OCI-LY7 (cell line): Measurements from ENCODE around the gene KIF1A. TPM values are rescaled to one million over a fixed set of nuclear protein-coding genes. Genes with fewer than 3 reads are reported as not detected.

ENCODE experiments used
- BruUV-seq: library from RNA; stranded (reverse); fragments of 400-500 nt; replicated peaks from 2 replicates; lab custom pipeline; 2021; lab: Mats Ljungman, UMichigan
- CTCF ChIA-PET: fragments of 300-600 bp; sonication (Branson Sonifier 250); formaldehyde crosslinking; loops from one replicate; lab custom pipeline; 2022; ENCODE audit warnings: antibody characterized with exemption; ENCODE audit not compliant: unreplicated experiment; lab: Charles Lee
- POLR2A ChIA-PET: fragments of 300-600 bp; sonication (Branson Sonifier 250); formaldehyde crosslinking; loops from one replicate; lab custom pipeline; 2022; ENCODE audit warnings: antibody characterized with exemption; lab: Charles Lee
- DNase-seq: peaks from one replicate; pipeline ENCODE4 v3.0.0-alpha.2; 2015; ENCODE audit warnings: low spot score
- H2AFZ ChIP-seq: fragments of 200-600 bp; sonication (generic), shearing (Covaris generic); 2 replicates; pipeline ENCODE4 v1.6.1; 2014; ENCODE audit warnings: mild to moderate bottlenecking, antibody characterized with exemption, low read length, moderate library complexity
- H3K27ac ChIP-seq: fragments of 200-600 bp; sonication (generic); 2 replicates; pipeline ENCODE4 v1.5.1; 2014; ENCODE audit warnings: mixed run types, low read depth, mild to moderate bottlenecking, moderate library complexity, low read length, inconsistent platforms; ENCODE audit not compliant: poor library complexity, severe bottlenecking
- H3K36me3 ChIP-seq: fragments of 200-600 bp; sonication (generic); 2 replicates; pipeline ENCODE4 v1.6.1; 2014; ENCODE audit warnings: mild to moderate bottlenecking, antibody characterized with exemption, low read length, moderate library complexity, mixed read lengths; ENCODE audit not compliant: insufficient read depth
- H3K4me1 ChIP-seq: fragments of 200-600 bp; sonication (generic); 2 replicates; pipeline ENCODE4 v1.5.1; 2014; ENCODE audit warnings: mild to moderate bottlenecking, low read length; ENCODE audit not compliant: insufficient read depth, poor library complexity, severe bottlenecking
- H3K4me2 ChIP-seq: fragments of 200-600 bp; sonication (generic); 2 replicates; pipeline ENCODE4 v1.6.1; 2014; ENCODE audit warnings: mild to moderate bottlenecking, low read length
- H3K4me3 ChIP-seq: fragments of 200-600 bp; sonication (generic); 2 replicates; pipeline ENCODE4 v1.5.1; 2014; ENCODE audit warnings: mild to moderate bottlenecking, low read depth, low read length; ENCODE audit not compliant: poor library complexity, severe bottlenecking
- H3K79me2 ChIP-seq: fragments of 200-600 bp; sonication (generic); 2 replicates; pipeline ENCODE4 v1.6.1; 2016; ENCODE audit warnings: low read depth, mild to moderate bottlenecking, low read length, moderate library complexity, mixed read lengths; ENCODE audit not compliant: insufficient read depth
- H3K9me2 ChIP-seq: fragments of 200-600 bp; sonication (generic); 2 replicates; pipeline ENCODE4 v1.6.1; 2016; ENCODE audit warnings: mild to moderate bottlenecking, low read length, mixed read lengths; ENCODE audit not compliant: insufficient read depth
- H3K9me3 ChIP-seq: fragments of 200-600 bp; sonication (generic); 2 replicates; pipeline ENCODE4 v1.6.1; 2014; ENCODE audit warnings: mild to moderate bottlenecking, mixed run types, low read length, mixed read lengths
- H4K20me1 ChIP-seq: fragments of 200-600 bp; sonication (generic); 2 replicates; pipeline ENCODE4 v1.6.1; 2014; ENCODE audit warnings: mild to moderate bottlenecking, antibody characterized with exemption, low read length, moderate library complexity, mixed read lengths; ENCODE audit not compliant: insufficient read depth
- EZH2phosphoT487 ChIP-seq: fragments of 200-600 bp; sonication (generic); IDR thresholded peaks from 2 replicates; pipeline ENCODE4 v1.6.1; 2018; ENCODE audit warnings: low read depth, borderline replicate concordance, mild to moderate bottlenecking, mixed run types, antibody characterized with exemption, low read length, moderate library complexity, mixed read lengths
- intact Hi-C: fragments of 100-400 bp; cut with micrococcal nuclease; formaldehyde crosslinking; loops from one replicate; pipeline ENCODE4 v1.10.0; 2022; ENCODE audit not compliant: unreplicated experiment
- total RNA-seq, 2 experiments: library from RNA; depleted of rRNA in 1 of 2; stranded (reverse); fragments of >200 nt in 1 of 2; shearing (Covaris generic) in 1 of 2; gene quantifications; 2 replicates each; pipeline ENCODE4 v1.2.3, GENCODE V29; 2014 to 2022
- TF ChIP-seq, protein P1 (sequence below): fragments of 200-600 bp; sonication (generic); conservative IDR thresholded peaks from 2 replicates; pipeline ENCODE4 v1.5.1; 2014; ENCODE audit warnings: mild to moderate bottlenecking, antibody characterized with exemption, low read length, moderate library complexity, mixed read lengths

KIF1A gene
- total RNA-seq, 2 experiments from 2014 or later = not detected

- Histone ChIP-seq H3K4me2 (no peak overlapping the region), H3K9me3 (no peaks in the 10 kb centered on the region), H3K9me2 (no peaks in the 10 kb centered on the region), H3K4me3 (no peak overlapping the region), H3K27ac (no peak overlapping the region), H2AFZ (no peak overlapping the region), H3K36me3 (no peaks in the 10 kb centered on the region), H3K4me1 (no peaks in the 10 kb centered on the region), H4K20me1 (no peaks in the 10 kb centered on the region), H3K79me2 (no peaks in the 10 kb centered on the region)
- no peak for TF ChIP-seq EZH2phosphoT487
- TF ChIP-seq, protein P1, sequence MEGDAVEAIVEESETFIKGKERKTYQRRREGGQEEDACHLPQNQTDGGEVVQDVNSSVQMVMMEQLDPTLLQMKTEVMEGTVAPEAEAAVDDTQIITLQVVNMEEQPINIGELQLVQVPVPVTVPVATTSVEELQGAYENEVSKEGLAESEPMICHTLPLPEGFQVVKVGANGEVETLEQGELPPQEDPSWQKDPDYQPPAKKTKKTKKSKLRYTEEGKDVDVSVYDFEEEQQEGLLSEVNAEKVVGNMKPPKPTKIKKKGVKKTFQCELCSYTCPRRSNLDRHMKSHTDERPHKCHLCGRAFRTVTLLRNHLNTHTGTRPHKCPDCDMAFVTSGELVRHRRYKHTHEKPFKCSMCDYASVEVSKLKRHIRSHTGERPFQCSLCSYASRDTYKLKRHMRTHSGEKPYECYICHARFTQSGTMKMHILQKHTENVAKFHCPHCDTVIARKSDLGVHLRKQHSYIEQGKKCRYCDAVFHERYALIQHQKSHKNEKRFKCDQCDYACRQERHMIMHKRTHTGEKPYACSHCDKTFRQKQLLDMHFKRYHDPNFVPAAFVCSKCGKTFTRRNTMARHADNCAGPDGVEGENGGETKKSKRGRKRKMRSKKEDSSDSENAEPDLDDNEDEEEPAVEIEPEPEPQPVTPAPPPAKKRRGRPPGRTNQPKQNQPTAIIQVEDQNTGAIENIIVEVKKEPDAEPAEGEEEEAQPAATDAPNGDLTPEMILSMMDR = no peak
- no peak for DNase-seq
- intact Hi-C loops = no loop called here
- CTCF ChIA-PET = no interaction called here
- no TSS peak for BruUV-seq
- POLR2A ChIA-PET = no interaction called here
These were observed 26.5 kb downstream of the KIF1A start for GRCh38 chr2:240793313-240794177.

GRCh38 chr2:240792629-240793312 lies 27.2 kb downstream of the KIF1A start:
- Histone ChIP-seq H3K4me2 (no peak overlapping the region), H3K4me3 (no peak overlapping the region), H2AFZ (no peak overlapping the region), H3K36me3 (no peaks in the 10 kb centered on the region), H3K27ac (no peak overlapping the region), H3K9me3 (no peaks in the 10 kb centered on the region), H3K79me2 (no peaks in the 10 kb centered on the region), H3K9me2 (no peaks in the 10 kb centered on the region), H3K4me1 (no peaks in the 10 kb centered on the region), H4K20me1 (no peaks in the 10 kb centered on the region)
- no peak for TF ChIP-seq EZH2phosphoT487
- TF ChIP-seq, protein P1 = no peak
- no peak for DNase-seq
- BruUV-seq = no TSS peak
- intact Hi-C loops = no loop called here
- POLR2A ChIA-PET = no interaction called here
- CTCF ChIA-PET = no interaction called here
